Activated CD4-positive, CD25-positive, alpha-beta regulatory T cell treated with anti-CD3 and anti-CD28 coated beads, Interleukin-2, amount 50 U/mL, for 16 hours (primary cell): Measurements from ENCODE around the gene ROPN1L.

Source experiments
- DNase-seq: peaks from one replicate; pipeline ENCODE4 v3.0.0-alpha.2; 2020; ENCODE audit warnings: low read depth, low spot score

ROPN1L gene

GRCh38 chr5:10427978-10428377 lies 13.7 kb upstream of the ROPN1L start:
- DNase-seq = no peak

- no peak for DNase-seq
These were observed 10.3 kb upstream of the ROPN1L start for GRCh38 chr5:10431415-10431814.

GRCh38 chr5:10432059-10433008 lies 9.3 kb upstream of the ROPN1L start:
- DNase-seq = no peak

GRCh38 chr5:10434392-10434791 lies 7.3 kb upstream of the ROPN1L start:
- DNase-seq = no peak

GRCh38 chr5:10438301-10438700 lies 3.4 kb upstream of the ROPN1L start:
- no peak for DNase-seq

- no peak for DNase-seq
These were observed 2.0 kb upstream of the ROPN1L start for GRCh38 chr5:10439692-10440091.

- DNase-seq = no peak
These were observed 1.2 kb upstream of the ROPN1L start for GRCh38 chr5:10440367-10440990.

- DNase-seq = no peak
These were observed 335 bp downstream of the ROPN1L start for GRCh38 chr5:10441992-10442435.

GRCh38 chr5:10442576-10442975 lies 897 bp downstream of the ROPN1L start:
- DNase-seq = no peak

- no peak for DNase-seq
These were observed 3.7 kb downstream of the ROPN1L start for GRCh38 chr5:10445352-10445751.

GRCh38 chr5:10446490-10446889 lies 4.8 kb downstream of the ROPN1L start:
- DNase-seq = no peak

GRCh38 chr5:10447041-10447440 lies 5.4 kb downstream of the ROPN1L start:
- no peak for DNase-seq

GRCh38 chr5:10448754-10449360 lies 7.2 kb downstream of the ROPN1L start:
- DNase-seq = no peak

GRCh38 chr5:10451137-10451824 lies 9.6 kb downstream of the ROPN1L start:
- no peak for DNase-seq

GRCh38 chr5:10452768-10453331 lies 11.2 kb downstream of the ROPN1L start:
- no peak for DNase-seq

- no peak for DNase-seq
These were observed 11.9 kb downstream of the ROPN1L start for GRCh38 chr5:10453545-10453944.

GRCh38 chr5:10454591-10455276 lies 13.1 kb downstream of the ROPN1L start:
- no peak for DNase-seq

GRCh38 chr5:10455277-10455670 lies 13.6 kb downstream of the ROPN1L start:
- DNase-seq = no peak

- no peak for DNase-seq
These were observed 15.1 kb downstream of the ROPN1L start for GRCh38 chr5:10456583-10457420.
